GM23338 (cell line): ENCODE measurements around the gene FARP1. TPM values are rescaled to one million over a fixed set of nuclear protein-coding genes. Genes with fewer than 3 reads are reported as not detected.
A peak's percentile ranks its signal among the peaks of the same experiment; 100 is the strongest.

Experiments used
- ATAC-seq: fragments of 200-7000 bp; cut with Tn5 transposase; 3 replicates; pipeline ENCODE4 v1.9.1; 2020
- DNase-seq: peaks from one replicate; pipeline ENCODE4 v3.0.0-alpha.2; 2015; ENCODE audit warnings: low spot score
- H2AFZ ChIP-seq: fragments of 200-600 bp; sonication (generic); 2 replicates; pipeline ENCODE4 v1.8.0; 2016; ENCODE audit warnings: antibody characterized with exemption, mild to moderate bottlenecking, moderate library complexity
- H3F3A ChIP-seq: fragments of 200-600 bp; sonication (generic); replicated peaks from 2 replicates; pipeline ENCODE4 v1.8.0; 2017; ENCODE audit warnings: antibody characterized with exemption, mixed run types, low read depth
- H3K27ac ChIP-seq: fragments of 200-600 bp; sonication (generic); 2 replicates; pipeline ENCODE4 v1.6.1; 2016; ENCODE audit warnings: low read depth
- H3K27me3 ChIP-seq: fragments of 200-600 bp; sonication (generic); 2 replicates; pipeline ENCODE4 v1.8.0; 2016; ENCODE audit warnings: mild to moderate bottlenecking, mixed run types, moderate library complexity; ENCODE audit not compliant: insufficient read depth
- H3K36me3 ChIP-seq: fragments of 200-600 bp; sonication (generic); 2 replicates; pipeline ENCODE4 v1.8.0; 2016; ENCODE audit warnings: mild to moderate bottlenecking; ENCODE audit not compliant: insufficient read depth
- H3K4me1 ChIP-seq: fragments of 200-600 bp; sonication (generic); 2 replicates; pipeline ENCODE4 v1.8.0; 2016; ENCODE audit warnings: mild to moderate bottlenecking, moderate library complexity; ENCODE audit not compliant: insufficient read depth
- H3K4me2 ChIP-seq: fragments of 200-600 bp; sonication (generic); 2 replicates; pipeline ENCODE4 v1.7.1; 2017; ENCODE audit warnings: mixed run types
- H3K4me3 ChIP-seq: fragments of 200-600 bp; sonication (generic); 2 replicates; pipeline ENCODE4 v1.6.1; 2016; ENCODE audit warnings: mixed run types
- H3K79me2 ChIP-seq: fragments of 200-600 bp; sonication (generic); replicated peaks from 2 replicates; pipeline ENCODE4 v1.8.0; 2017; ENCODE audit warnings: mild to moderate bottlenecking; ENCODE audit not compliant: insufficient read depth
- H3K9me2 ChIP-seq: fragments of 200-600 bp; sonication (generic); 2 replicates; pipeline ENCODE4 v1.8.0; 2017; ENCODE audit not compliant: insufficient read depth
- H4K20me1 ChIP-seq: fragments of 200-600 bp; sonication (generic); replicated peaks from 2 replicates; pipeline ENCODE4 v1.8.0; 2017; ENCODE audit warnings: mild to moderate bottlenecking; ENCODE audit not compliant: insufficient read depth
- H3K27ac Mint-ChIP-seq: 2 replicates; pipeline ENCODE4 v1.8.0; 2020; ENCODE audit warnings: inconsistent platforms, mild to moderate bottlenecking, moderate library complexity, mixed read lengths
- H3K27me3 Mint-ChIP-seq: 3 replicates; pipeline ENCODE4 v1.8.0; 2022; ENCODE audit warnings: low read depth, mild to moderate bottlenecking, moderate library complexity, mixed read lengths, inconsistent platforms; ENCODE audit not compliant: insufficient read depth, poor library complexity
- H3K36me3 Mint-ChIP-seq: 3 replicates; pipeline ENCODE4 v1.8.0; 2021; ENCODE audit warnings: low read depth, mild to moderate bottlenecking, inconsistent platforms, moderate library complexity, mixed read lengths
- H3K4me1 Mint-ChIP-seq: 3 replicates; pipeline ENCODE4 v1.8.0; 2020; ENCODE audit warnings: mild to moderate bottlenecking, inconsistent platforms, mixed read lengths
- H3K4me3 Mint-ChIP-seq: 3 replicates; pipeline ENCODE4 v1.8.0; 2021; ENCODE audit warnings: moderate library complexity, mild to moderate bottlenecking, inconsistent platforms, mixed read lengths
- H3K9me3 Mint-ChIP-seq: 3 replicates; pipeline ENCODE4 v1.8.0; 2020; ENCODE audit warnings: moderate library complexity, mild to moderate bottlenecking, inconsistent platforms, mixed read lengths
- CREB1 ChIP-seq: fragments of 250-450 bp; sonication (Bioruptor Pico); IDR thresholded peaks from 2 replicates; pipeline ENCODE4 v1.5.0; 2020; ENCODE audit warnings: low read depth, mild to moderate bottlenecking, moderate library complexity
- EZH2 ChIP-seq: fragments of 200-600 bp; sonication (generic); IDR thresholded peaks from one replicate; pipeline ENCODE4 v1.8.0; 2017; ENCODE audit warnings: antibody characterized with exemption, mild to moderate bottlenecking, low read depth; ENCODE audit not compliant: unreplicated experiment
- EZH2phosphoT487 ChIP-seq: fragments of 200-600 bp; sonication (generic); IDR thresholded peaks from one replicate; pipeline ENCODE4 v1.8.1; 2018; ENCODE audit warnings: antibody characterized with exemption; ENCODE audit not compliant: unreplicated experiment
- JUNB ChIP-seq: IDR thresholded peaks from one replicate; pipeline ENCODE4 v1.6.1; 2016; ENCODE audit warnings: antibody characterized with exemption; ENCODE audit not compliant: unreplicated experiment
- NANOG ChIP-seq: IDR thresholded peaks from 2 replicates; pipeline ENCODE4 v1.6.1; 2016; ENCODE audit warnings: antibody characterized with exemption, borderline replicate concordance
- POLR2AphosphoS5 ChIP-seq: IDR thresholded peaks from 2 replicates; pipeline ENCODE4 v1.6.1; 2016; ENCODE audit warnings: antibody characterized with exemption, low read depth
- STAT1 ChIP-seq: IDR thresholded peaks from one replicate; pipeline ENCODE4 v1.6.1; 2016; ENCODE audit warnings: antibody characterized with exemption; ENCODE audit not compliant: unreplicated experiment
- ZNF114 ChIP-seq: fragments of 250-450 bp; sonication (Bioruptor Pico); IDR thresholded peaks from 2 replicates; pipeline ENCODE4 v1.5.0; 2020; ENCODE audit warnings: mild to moderate bottlenecking, moderate library complexity
- ZNF331 ChIP-seq: fragments of 250-450 bp; sonication (Bioruptor Pico); IDR thresholded peaks from 2 replicates; pipeline ENCODE4 v1.5.0; 2020; ENCODE audit warnings: low read depth, mild to moderate bottlenecking, moderate library complexity
- polyA plus RNA-seq: library from polyadenylated mRNA; unstranded; fragments of >200 nt; fragmentation: Nextera tagmentation; extraction: Ambion mirVana; gene quantifications from 2 replicates; pipeline ENCODE4 v1.2.1, GENCODE V29; 2016
- total RNA-seq: library from RNA; depleted of rRNA; stranded (reverse); fragments of >200 nt; shearing (Covaris generic); gene quantifications from 2 replicates; pipeline ENCODE4 v1.2.3, GENCODE V29; 2014
- TF ChIP-seq, protein P1 (sequence below), 2 experiments: fragments of 200-600 bp in 1 of 2; sonication (generic) in 1 of 2; conservative IDR thresholded peaks; 2 replicates each; pipeline versions ENCODE4 v1.5.1 to v1.6.1; 2016 to 2017; ENCODE audit warnings: antibody characterized with exemption in 2 of 2, low read depth in 2 of 2, mild to moderate bottlenecking in 2 of 2, moderate library complexity in 1 of 2
- TF ChIP-seq, protein P2 (sequence below): IDR thresholded peaks from one replicate; pipeline ENCODE4 v1.6.1; 2018; ENCODE audit warnings: antibody characterized with exemption; ENCODE audit not compliant: unreplicated experiment
- TF ChIP-seq, protein P3 (sequence below): IDR thresholded peaks from 2 replicates; pipeline ENCODE4 v1.6.1; 2016; ENCODE audit warnings: antibody characterized with exemption
- TF ChIP-seq, protein P4 (sequence below): fragments of 250-450 bp; sonication (Bioruptor Pico); IDR thresholded peaks from 2 replicates; pipeline ENCODE4 v1.5.0; 2020; ENCODE audit warnings: mild to moderate bottlenecking, moderate library complexity

Gene FARP1
- total and polyA plus RNA-seq, 2 experiments from 2014 or later: 53.6 to 82.5 TPM

DNA sequence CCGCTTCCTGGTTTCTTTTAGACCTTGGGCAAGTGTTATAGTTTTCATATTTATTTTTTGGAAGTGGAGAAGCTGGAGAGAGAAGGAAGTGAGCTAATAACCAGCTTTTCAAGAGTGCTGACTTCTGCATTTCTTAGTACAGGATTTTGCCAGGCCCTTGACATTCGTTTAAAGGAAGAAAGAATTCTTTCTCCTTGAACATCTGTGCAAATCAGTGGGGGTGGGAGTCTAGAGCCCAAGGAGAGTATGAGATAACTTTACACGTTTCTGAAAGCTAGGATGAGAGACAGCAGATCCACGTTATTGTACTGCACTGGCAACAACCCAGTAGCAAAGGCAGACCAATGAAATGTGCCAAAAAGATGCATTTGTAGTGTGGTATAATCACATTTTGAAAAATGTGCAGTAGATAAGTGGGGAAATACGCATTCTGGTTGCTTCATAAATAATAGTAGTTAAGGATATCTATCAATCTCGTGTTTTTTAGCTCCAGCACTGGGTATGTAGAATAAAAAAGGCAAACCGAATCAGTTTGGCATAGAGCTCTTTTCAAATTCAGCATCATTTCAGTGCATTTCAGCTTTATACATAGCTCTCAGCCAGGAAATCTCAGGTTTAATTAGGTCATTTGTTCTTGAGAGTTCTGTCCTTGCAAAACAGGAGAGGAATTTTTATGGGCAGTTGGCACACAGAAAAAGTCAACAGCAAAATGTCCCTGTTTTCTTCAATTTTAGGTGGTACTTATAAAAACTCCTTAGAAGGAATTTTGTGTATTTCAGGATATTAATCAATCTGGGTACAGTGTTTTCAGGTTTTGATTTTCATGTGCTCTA lies 29.9 kb downstream of the FARP1 start:
- peaks cover 50% of the 10 kb centered on the region for H3K4me1 ChIP-seq

More for the DNA sequence above, 29.9 kb downstream of the FARP1 start:
- Histone ChIP-seq H3K27me3 (no peaks in the 10 kb centered on the region), H4K20me1 (no peaks in the 10 kb centered on the region), H3K36me3 (no peaks in the 10 kb centered on the region), H3K4me3 (no peak overlapping the region), H3F3A (no peaks in the 10 kb centered on the region; the same call in 1 of the 2 replicates), H3K27ac (peak overlapping the region; percentile 87), H3K79me2 (peaks cover 80% of the 10 kb centered on the region), H3K9me2 (no peaks in the 10 kb centered on the region), H2AFZ (no peak overlapping the region), H3K4me2 (peak overlapping the region; percentile 19)
- no peak for DNase-seq
- Mint-ChIP-seq H3K9me3 (no peaks in the 10 kb centered on the region), H3K4me1 (peaks cover 56% of the 10 kb centered on the region), H3K4me3 (peak overlapping the region; percentile 0; the same call in 1 of the 3 replicates), H3K36me3 (peaks cover 3% of the 10 kb centered on the region; the same call in 1 of the 3 replicates), H3K27ac (peak overlapping the region; percentile 76), H3K27me3 (peaks cover 3% of the 10 kb centered on the region)
- no peak for ATAC-seq
- TF ChIP-seq STAT1: no peak
- no peak for TF ChIP-seq CREB1
- TF ChIP-seq, protein P1, sequence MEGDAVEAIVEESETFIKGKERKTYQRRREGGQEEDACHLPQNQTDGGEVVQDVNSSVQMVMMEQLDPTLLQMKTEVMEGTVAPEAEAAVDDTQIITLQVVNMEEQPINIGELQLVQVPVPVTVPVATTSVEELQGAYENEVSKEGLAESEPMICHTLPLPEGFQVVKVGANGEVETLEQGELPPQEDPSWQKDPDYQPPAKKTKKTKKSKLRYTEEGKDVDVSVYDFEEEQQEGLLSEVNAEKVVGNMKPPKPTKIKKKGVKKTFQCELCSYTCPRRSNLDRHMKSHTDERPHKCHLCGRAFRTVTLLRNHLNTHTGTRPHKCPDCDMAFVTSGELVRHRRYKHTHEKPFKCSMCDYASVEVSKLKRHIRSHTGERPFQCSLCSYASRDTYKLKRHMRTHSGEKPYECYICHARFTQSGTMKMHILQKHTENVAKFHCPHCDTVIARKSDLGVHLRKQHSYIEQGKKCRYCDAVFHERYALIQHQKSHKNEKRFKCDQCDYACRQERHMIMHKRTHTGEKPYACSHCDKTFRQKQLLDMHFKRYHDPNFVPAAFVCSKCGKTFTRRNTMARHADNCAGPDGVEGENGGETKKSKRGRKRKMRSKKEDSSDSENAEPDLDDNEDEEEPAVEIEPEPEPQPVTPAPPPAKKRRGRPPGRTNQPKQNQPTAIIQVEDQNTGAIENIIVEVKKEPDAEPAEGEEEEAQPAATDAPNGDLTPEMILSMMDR (conservative IDR thresholded peaks at IDR 0.05; ENCODE audit: low read depth in 2 of 2): no peak
- TF ChIP-seq, protein P2, sequence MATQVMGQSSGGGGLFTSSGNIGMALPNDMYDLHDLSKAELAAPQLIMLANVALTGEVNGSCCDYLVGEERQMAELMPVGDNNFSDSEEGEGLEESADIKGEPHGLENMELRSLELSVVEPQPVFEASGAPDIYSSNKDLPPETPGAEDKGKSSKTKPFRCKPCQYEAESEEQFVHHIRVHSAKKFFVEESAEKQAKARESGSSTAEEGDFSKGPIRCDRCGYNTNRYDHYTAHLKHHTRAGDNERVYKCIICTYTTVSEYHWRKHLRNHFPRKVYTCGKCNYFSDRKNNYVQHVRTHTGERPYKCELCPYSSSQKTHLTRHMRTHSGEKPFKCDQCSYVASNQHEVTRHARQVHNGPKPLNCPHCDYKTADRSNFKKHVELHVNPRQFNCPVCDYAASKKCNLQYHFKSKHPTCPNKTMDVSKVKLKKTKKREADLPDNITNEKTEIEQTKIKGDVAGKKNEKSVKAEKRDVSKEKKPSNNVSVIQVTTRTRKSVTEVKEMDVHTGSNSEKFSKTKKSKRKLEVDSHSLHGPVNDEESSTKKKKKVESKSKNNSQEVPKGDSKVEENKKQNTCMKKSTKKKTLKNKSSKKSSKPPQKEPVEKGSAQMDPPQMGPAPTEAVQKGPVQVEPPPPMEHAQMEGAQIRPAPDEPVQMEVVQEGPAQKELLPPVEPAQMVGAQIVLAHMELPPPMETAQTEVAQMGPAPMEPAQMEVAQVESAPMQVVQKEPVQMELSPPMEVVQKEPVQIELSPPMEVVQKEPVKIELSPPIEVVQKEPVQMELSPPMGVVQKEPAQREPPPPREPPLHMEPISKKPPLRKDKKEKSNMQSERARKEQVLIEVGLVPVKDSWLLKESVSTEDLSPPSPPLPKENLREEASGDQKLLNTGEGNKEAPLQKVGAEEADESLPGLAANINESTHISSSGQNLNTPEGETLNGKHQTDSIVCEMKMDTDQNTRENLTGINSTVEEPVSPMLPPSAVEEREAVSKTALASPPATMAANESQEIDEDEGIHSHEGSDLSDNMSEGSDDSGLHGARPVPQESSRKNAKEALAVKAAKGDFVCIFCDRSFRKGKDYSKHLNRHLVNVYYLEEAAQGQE: no peak
- no peak for TF ChIP-seq JUNB
- TF ChIP-seq ZNF331 (CRISPR knock-in tag): no peak
- no peak for TF ChIP-seq ZNF114
- TF ChIP-seq EZH2: no peak
- TF ChIP-seq NANOG: no peak
- no peak for TF ChIP-seq EZH2phosphoT487
- TF ChIP-seq, protein P3, sequence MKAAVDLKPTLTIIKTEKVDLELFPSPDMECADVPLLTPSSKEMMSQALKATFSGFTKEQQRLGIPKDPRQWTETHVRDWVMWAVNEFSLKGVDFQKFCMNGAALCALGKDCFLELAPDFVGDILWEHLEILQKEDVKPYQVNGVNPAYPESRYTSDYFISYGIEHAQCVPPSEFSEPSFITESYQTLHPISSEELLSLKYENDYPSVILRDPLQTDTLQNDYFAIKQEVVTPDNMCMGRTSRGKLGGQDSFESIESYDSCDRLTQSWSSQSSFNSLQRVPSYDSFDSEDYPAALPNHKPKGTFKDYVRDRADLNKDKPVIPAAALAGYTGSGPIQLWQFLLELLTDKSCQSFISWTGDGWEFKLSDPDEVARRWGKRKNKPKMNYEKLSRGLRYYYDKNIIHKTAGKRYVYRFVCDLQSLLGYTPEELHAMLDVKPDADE: no peak
- no peak for TF ChIP-seq POLR2AphosphoS5
- TF ChIP-seq, protein P4, sequence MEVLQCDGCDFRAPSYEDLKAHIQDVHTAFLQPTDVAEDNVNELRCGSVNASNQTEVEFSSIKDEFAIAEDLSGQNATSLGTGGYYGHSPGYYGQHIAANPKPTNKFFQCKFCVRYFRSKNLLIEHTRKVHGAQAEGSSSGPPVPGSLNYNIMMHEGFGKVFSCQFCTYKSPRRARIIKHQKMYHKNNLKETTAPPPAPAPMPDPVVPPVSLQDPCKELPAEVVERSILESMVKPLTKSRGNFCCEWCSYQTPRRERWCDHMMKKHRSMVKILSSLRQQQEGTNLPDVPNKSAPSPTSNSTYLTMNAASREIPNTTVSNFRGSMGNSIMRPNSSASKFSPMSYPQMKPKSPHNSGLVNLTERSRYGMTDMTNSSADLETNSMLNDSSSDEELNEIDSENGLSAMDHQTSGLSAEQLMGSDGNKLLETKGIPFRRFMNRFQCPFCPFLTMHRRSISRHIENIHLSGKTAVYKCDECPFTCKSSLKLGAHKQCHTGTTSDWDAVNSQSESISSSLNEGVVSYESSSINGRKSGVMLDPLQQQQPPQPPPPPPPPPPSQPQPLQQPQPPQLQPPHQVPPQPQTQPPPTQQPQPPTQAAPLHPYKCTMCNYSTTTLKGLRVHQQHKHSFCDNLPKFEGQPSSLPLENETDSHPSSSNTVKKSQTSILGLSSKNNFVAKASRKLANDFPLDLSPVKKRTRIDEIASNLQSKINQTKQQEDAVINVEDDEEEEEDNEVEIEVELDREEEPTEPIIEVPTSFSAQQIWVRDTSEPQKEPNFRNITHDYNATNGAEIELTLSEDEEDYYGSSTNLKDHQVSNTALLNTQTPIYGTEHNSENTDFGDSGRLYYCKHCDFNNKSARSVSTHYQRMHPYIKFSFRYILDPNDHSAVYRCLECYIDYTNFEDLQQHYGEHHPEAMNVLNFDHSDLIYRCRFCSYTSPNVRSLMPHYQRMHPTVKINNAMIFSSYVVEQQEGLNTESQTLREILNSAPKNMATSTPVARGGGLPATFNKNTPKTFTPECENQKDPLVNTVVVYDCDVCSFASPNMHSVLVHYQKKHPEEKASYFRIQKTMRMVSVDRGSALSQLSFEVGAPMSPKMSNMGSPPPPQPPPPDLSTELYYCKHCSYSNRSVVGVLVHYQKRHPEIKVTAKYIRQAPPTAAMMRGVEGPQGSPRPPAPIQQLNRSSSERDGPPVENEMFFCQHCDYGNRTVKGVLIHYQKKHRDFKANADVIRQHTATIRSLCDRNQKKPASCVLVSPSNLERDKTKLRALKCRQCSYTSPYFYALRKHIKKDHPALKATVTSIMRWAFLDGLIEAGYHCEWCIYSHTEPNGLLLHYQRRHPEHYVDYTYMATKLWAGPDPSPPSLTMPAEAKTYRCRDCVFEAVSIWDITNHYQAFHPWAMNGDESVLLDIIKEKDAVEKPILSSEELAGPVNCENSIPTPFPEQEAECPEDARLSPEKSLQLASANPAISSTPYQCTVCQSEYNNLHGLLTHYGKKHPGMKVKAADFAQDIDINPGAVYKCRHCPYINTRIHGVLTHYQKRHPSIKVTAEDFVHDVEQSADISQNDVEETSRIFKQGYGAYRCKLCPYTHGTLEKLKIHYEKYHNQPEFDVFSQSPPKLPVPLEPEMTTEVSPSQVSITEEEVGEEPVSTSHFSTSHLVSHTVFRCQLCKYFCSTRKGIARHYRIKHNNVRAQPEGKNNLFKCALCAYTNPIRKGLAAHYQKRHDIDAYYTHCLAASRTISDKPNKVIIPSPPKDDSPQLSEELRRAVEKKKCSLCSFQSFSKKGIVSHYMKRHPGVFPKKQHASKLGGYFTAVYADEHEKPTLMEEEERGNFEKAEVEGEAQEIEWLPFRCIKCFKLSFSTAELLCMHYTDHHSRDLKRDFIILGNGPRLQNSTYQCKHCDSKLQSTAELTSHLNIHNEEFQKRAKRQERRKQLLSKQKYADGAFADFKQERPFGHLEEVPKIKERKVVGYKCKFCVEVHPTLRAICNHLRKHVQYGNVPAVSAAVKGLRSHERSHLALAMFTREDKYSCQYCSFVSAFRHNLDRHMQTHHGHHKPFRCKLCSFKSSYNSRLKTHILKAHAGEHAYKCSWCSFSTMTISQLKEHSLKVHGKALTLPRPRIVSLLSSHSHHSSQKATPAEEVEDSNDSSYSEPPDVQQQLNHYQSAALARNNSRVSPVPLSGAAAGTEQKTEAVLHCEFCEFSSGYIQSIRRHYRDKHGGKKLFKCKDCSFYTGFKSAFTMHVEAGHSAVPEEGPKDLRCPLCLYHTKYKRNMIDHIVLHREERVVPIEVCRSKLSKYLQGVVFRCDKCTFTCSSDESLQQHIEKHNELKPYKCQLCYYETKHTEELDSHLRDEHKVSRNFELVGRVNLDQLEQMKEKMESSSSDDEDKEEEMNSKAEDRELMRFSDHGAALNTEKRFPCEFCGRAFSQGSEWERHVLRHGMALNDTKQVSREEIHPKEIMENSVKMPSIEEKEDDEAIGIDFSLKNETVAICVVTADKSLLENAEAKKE: no peak
